HEK293T (cell line): ENCODE results near the gene CDH4.

Experiments
- CTCF ChIA-PET: fragments of 350-600 bp; formaldehyde crosslinking; extraction: SDS; loops from one replicate; lab custom pipeline; 2021; ENCODE audit warnings: antibody characterized with exemption, inconsistent platforms; lab: Yijun Ruan, JAX
- POLR2A ChIA-PET: fragments of 350-600 bp; formaldehyde crosslinking; extraction: SDS; loops from one replicate; lab custom pipeline; 2020; ENCODE audit warnings: antibody characterized with exemption, inconsistent platforms; lab: Yijun Ruan, JAX
- DNase-seq: peaks from one replicate; pipeline ENCODE4 v3.0.0; 2012; ENCODE audit warnings: mixed read lengths; ENCODE audit errors: extremely low spot score
- ARNT ChIP-seq: fragments of 450-650 bp; IDR thresholded peaks from 2 replicates; pipeline ENCODE4 v1.6.1; 2017; ENCODE audit warnings: mild to moderate bottlenecking
- BHLHE40 ChIP-seq: fragments of 450-650 bp; IDR thresholded peaks from 2 replicates; pipeline ENCODE4 v1.6.1; 2016; ENCODE audit warnings: mild to moderate bottlenecking, moderate library complexity, borderline replicate concordance
- CTBP1 ChIP-seq: fragments of 450-650 bp; IDR thresholded peaks from 2 replicates; pipeline ENCODE4 v1.6.1; 2016; ENCODE audit warnings: borderline replicate concordance
- ELF4 ChIP-seq: fragments of 450-650 bp; IDR thresholded peaks from 2 replicates; pipeline ENCODE4 v1.6.1; 2017; ENCODE audit warnings: antibody characterized with exemption
- FOXA1 ChIP-seq: fragments of 450-650 bp; IDR thresholded peaks from 2 replicates; pipeline ENCODE4 v1.6.1; 2016; ENCODE audit warnings: mild to moderate bottlenecking
- FOXK2 ChIP-seq: fragments of 450-650 bp; IDR thresholded peaks from 2 replicates; pipeline ENCODE4 v1.6.1; 2016; ENCODE audit warnings: mild to moderate bottlenecking
- FOXM1 ChIP-seq: fragments of 450-650 bp; IDR thresholded peaks from 2 replicates; pipeline ENCODE4 v1.6.1; 2017; ENCODE audit warnings: mild to moderate bottlenecking, borderline replicate concordance
- HDGF ChIP-seq: fragments of 450-650 bp; IDR thresholded peaks from 2 replicates; pipeline ENCODE4 v1.6.1; 2017; ENCODE audit warnings: antibody characterized with exemption, borderline replicate concordance
- L3MBTL2 ChIP-seq: fragments of 450-650 bp; conservative IDR thresholded peaks from 2 replicates; pipeline ENCODE4 v1.6.1; 2016; ENCODE audit warnings: mild to moderate bottlenecking
- LEF1 ChIP-seq: fragments of 450-650 bp; IDR thresholded peaks from 2 replicates; pipeline ENCODE4 v1.6.1; 2017; ENCODE audit warnings: mild to moderate bottlenecking, borderline replicate concordance
- NFRKB ChIP-seq: fragments of 450-650 bp; IDR thresholded peaks from 2 replicates; pipeline ENCODE4 v1.6.1; 2016; ENCODE audit warnings: mild to moderate bottlenecking, moderate library complexity
- PKNOX1 ChIP-seq: fragments of 450-650 bp; IDR thresholded peaks from 2 replicates; pipeline ENCODE4 v1.6.1; 2016
- SP1 ChIP-seq: fragments of 450-650 bp; IDR thresholded peaks from 2 replicates; pipeline ENCODE4 v1.6.1; 2017
- SUZ12 ChIP-seq: fragments of 450-650 bp; IDR thresholded peaks from 2 replicates; pipeline ENCODE4 v1.6.1; 2016; ENCODE audit warnings: mild to moderate bottlenecking
- TARDBP ChIP-seq: fragments of 450-650 bp; IDR thresholded peaks from 2 replicates; pipeline ENCODE4 v1.6.1; 2016
- ZNF384 ChIP-seq: fragments of 450-650 bp; IDR thresholded peaks from 2 replicates; pipeline ENCODE4 v1.6.1; 2016

CDH4 gene

GRCh38 chr20:61645732-61646131, 393.7 kb downstream of the CDH4 start:
- TF ChIP-seq SUZ12 (no peak), CTBP1 (no peak), FOXA1 (no peak), ARNT (no peak), NFRKB (no peak), HDGF (no peak), SP1 (no peak), BHLHE40 (no peak), FOXK2 (no peak), TARDBP (no peak), LEF1 (no peak), ZNF384 (no peak), ELF4 (no peak), PKNOX1 (no peak), L3MBTL2 (no peak), FOXM1 (no peak)
- ChIA-PET POLR2A (no interaction called here), CTCF (no interaction called here)
- no peak for DNase-seq

GRCh38 chr20:61646453-61646852, 394.4 kb downstream of the CDH4 start:
- TF ChIP-seq HDGF: no peak
- no peak for TF ChIP-seq FOXM1
- TF ChIP-seq ELF4: no peak
- TF ChIP-seq CTBP1: no peak
- TF ChIP-seq BHLHE40: no peak
- TF ChIP-seq FOXK2: no peak
- no peak for TF ChIP-seq PKNOX1
- no peak for TF ChIP-seq ZNF384
- TF ChIP-seq SUZ12: no peak
- TF ChIP-seq SP1: no peak
- no peak for TF ChIP-seq ARNT
- no peak for TF ChIP-seq FOXA1
- TF ChIP-seq NFRKB: no peak
- no peak for TF ChIP-seq TARDBP
- TF ChIP-seq L3MBTL2: no peak
- TF ChIP-seq LEF1: no peak
- CTCF ChIA-PET: no interaction called here
- POLR2A ChIA-PET: no interaction called here
- DNase-seq: no peak

DNA sequence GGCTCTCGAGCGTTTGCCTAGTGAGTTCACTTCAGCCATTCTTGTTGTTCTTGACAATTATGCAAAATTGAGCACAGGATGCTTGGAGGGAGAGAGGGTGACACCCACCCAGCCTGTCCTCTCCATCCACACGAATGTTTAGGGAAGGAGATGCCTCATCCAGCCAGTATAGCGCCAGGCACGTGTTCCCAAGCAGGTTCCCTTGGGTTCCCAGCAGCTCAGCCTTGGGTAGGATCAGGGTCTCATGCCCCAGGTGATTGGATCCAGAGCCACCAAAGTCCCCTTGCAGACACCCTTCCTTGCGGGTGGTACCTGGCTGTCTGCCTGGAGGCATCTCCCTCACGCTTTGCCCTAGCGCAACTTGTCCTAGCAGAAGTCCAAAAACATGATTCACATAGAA, 394.9 kb downstream of the CDH4 start:
- no peak for DNase-seq
- ChIA-PET POLR2A (no interaction called here), CTCF (no interaction called here)
- no peak for TF ChIP-seq ELF4
- no peak for TF ChIP-seq PKNOX1
- no peak for TF ChIP-seq LEF1
- TF ChIP-seq ARNT: no peak
- no peak for TF ChIP-seq SUZ12
- TF ChIP-seq CTBP1: no peak
- TF ChIP-seq NFRKB: no peak
- TF ChIP-seq FOXA1: no peak
- no peak for TF ChIP-seq TARDBP
- no peak for TF ChIP-seq FOXM1
- TF ChIP-seq L3MBTL2: no peak
- no peak for TF ChIP-seq BHLHE40
- no peak for TF ChIP-seq FOXK2
- no peak for TF ChIP-seq ZNF384
- no peak for TF ChIP-seq SP1
- no peak for TF ChIP-seq HDGF

DNA sequence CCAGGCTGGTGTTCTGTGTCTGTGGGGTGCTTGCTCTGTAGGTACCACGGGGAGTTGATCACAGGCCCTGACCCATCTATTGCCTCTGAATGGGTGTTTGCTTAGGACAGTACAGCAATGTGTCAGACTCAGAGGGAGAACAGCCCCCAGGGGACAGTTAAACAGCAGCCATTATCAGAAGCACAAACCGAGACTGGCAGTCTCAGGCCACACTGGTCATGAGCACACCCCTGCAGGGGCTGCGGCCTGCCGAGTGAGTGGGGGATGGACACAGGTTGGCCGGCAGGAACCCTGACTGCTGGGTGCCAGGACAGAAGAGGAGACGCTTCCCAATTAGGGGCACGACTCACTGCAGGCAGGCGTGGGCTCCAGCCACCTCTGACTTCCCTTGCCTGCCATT, 395.6 kb downstream of the CDH4 start:
- no peak for TF ChIP-seq NFRKB
- no peak for TF ChIP-seq LEF1
- TF ChIP-seq L3MBTL2: no peak
- TF ChIP-seq FOXM1: no peak
- TF ChIP-seq PKNOX1: no peak
- TF ChIP-seq ZNF384: no peak
- TF ChIP-seq ARNT: no peak
- TF ChIP-seq BHLHE40: no peak
- no peak for TF ChIP-seq SUZ12
- CTCF ChIA-PET: no interaction called here
- DNase-seq: no peak

GRCh38 chr20:61649105-61649859, 397.2 kb downstream of the CDH4 start:
- ChIA-PET POLR2A (no interaction called here), CTCF (no interaction called here)
- no peak for TF ChIP-seq ARNT
- no peak for TF ChIP-seq L3MBTL2
- no peak for TF ChIP-seq BHLHE40
- no peak for TF ChIP-seq FOXK2
- no peak for TF ChIP-seq ZNF384
- DNase-seq: no peak

More for the DNA sequence above, 395.6 kb downstream of the CDH4 start:
- POLR2A ChIA-PET: no interaction called here
